Prostate gland (tissue), 2 donors: Measurements from ENCODE around the gene WHRN.

Experiments
- POLR2A ChIP-seq: fragments of 450-650 bp; IDR thresholded peaks from one replicate; pipeline ENCODE4 v1.6.1; 2016; ENCODE audit warnings: antibody characterized with exemption, mild to moderate bottlenecking
- TF ChIP-seq, protein P1 (sequence below), 4 experiments: fragments of 200-600 bp in 2 of 4; fragments of 450-650 bp in 2 of 4; sonication (generic) in 2 of 4; IDR thresholded peaks; 1 replicate in 3 of 4; 2 replicates in 1 of 4; pipeline ENCODE4 v1.5.1; 2016 to 2019; ENCODE audit warnings: antibody characterized with exemption in 4 of 4, mild to moderate bottlenecking in 2 of 4, moderate library complexity in 2 of 4

DNA sequence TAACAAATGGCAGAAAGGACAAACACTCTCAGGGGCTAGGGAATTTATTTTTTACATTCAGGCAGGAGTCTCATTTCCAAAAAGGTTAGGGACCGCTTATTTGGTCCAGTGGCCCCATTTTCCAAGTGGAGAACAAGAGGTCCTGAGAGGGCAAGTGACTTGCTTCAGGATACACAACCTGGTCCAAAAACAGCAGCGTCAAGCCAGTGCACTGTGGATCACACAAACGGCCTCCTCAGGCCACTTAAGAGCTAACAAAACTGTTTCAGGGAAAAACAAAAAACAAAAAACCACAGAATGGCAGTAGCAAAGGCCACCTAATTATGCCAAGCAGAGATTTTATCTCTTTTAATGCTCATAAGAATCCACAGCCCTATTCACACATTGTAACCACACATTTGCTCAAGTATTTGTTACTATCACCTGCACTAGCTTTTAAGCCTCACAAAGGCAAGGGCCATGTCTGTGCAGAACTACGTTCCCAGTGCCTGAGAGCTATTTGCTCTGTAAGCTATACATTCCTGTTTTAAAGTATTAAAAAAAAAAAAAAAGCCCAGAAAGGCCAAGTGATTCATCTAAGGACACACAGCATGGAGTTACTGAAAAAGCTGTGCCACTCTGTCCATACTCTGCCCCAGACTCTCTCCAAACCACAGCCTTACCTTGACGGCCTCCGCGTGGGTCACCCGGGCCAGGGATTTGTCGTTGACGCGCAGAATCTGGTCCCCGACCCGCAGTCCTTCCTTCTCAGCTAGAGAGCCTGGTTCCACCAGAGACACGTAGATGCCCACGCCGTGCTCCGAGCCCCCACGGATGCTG is 1.5 kb downstream of the WHRN start:
- TF ChIP-seq POLR2A: no peak
- TF ChIP-seq, protein P1, sequence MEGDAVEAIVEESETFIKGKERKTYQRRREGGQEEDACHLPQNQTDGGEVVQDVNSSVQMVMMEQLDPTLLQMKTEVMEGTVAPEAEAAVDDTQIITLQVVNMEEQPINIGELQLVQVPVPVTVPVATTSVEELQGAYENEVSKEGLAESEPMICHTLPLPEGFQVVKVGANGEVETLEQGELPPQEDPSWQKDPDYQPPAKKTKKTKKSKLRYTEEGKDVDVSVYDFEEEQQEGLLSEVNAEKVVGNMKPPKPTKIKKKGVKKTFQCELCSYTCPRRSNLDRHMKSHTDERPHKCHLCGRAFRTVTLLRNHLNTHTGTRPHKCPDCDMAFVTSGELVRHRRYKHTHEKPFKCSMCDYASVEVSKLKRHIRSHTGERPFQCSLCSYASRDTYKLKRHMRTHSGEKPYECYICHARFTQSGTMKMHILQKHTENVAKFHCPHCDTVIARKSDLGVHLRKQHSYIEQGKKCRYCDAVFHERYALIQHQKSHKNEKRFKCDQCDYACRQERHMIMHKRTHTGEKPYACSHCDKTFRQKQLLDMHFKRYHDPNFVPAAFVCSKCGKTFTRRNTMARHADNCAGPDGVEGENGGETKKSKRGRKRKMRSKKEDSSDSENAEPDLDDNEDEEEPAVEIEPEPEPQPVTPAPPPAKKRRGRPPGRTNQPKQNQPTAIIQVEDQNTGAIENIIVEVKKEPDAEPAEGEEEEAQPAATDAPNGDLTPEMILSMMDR (IDR thresholded peaks at IDR 0.05): no peak
